Brain pericyte (primary cell): ENCODE results near the gene SIL1.

ENCODE experiments used
- DNase-seq: peaks from one replicate; pipeline ENCODE4 v3.0.0-alpha.2; 2012; ENCODE audit warnings: low read depth, low spot score

The SIL1 gene

DNA sequence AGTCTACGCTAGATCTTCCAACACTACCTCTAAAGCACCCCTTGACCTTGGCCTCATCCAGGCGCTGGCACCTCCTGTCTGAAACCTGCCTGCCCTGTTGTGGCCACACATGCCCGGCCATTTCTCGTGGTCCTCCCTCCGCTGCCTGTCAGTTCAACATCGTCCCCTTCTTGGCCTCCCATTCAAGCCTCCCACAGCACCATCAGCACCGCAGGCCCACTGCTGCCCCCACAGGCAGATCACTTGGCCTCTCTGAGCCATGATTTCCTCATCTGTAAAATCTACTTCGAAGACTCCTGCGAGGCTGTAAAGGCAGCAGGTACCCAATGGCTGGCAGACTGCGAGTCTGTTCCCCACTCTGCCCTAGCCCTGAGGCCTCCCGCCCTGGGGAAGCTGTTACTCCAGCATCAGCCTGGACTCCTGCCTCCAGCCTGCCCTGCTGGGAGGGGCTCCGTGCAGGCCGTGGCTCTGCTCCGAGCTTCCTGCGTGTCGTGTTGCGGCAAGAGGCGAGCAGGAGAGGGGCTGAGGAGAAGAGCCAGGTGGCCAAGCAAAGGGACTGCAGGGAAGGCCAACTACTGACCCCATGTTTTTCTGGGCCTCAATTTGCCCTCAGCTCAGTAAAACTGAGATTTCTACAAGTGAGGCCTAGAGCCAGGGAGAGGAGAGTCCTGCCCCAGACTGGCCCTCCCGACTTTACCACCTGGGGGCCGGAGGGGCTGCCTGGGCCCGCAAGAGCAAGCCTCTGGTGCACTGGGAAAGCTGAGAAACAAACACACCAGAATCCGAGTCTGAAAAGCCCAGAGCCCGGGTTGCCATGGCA, 252.5 kb downstream of the SIL1 start:
- DNase-seq: no peak

DNA sequence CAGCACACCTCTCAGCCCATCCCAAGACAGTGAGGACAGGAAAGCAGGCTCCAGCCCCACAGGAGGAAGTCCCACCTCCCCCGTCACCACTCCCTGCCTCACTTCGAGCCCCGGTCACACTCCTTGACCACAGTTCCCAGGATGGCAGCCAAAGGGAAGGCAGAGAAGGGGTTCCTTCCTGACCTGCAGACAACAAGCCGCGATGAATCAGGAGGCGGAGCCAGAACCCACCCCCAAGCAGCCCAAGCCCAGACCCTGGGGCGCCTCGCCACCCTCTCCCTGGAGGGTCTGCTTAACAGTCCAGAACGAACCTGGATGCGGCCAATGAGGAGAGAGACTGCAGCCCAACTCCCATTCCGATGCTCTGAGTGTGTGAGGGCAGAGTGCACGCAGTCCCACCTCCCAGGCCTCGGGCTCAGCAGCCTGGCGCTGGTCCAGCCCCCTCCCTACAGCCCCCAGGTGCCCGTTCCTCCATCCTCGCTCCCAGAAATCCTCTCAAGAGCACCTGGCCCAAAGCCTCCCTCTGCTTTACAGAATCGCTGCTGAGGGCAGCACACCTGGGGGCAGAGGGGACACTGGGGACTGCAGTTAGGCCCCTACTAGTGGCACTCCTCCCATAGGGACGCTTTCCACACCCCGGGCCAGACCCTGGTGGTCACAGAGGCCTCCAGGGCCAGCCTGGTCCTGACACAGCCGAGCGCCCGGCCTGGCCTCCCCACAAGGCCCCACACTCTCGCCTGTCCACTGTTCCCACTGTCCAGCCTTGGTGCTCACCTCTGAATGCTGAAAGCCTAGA, 253.4 kb downstream of the SIL1 start:
- no peak for DNase-seq

DNA sequence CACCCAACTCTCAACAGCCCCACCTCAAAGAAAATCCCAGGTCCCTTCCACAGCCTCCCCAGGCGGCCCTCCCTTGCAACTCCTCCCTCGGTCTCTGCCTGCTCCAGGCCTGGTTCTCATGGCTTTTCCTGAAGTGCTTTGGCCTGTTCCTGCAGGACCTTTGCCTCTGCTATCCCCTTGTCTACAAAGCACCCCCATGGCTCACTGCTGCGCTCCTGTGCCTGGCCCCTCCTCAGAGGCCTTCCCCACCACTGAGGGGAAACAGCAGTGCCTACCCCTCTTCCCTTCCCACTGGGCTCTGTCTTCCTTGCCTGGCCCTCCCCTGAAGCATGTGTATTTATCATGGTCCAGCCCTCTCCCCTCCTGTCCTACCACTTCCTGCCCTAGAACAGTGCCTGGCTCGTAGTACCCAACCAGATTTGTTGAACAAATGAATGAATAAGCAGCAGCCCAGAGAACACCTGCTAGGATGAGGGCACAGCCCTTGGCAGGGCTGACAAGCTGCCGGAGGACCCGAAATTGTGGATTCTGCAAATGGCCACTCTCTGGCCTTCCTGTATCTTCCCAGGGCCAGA, 254.5 kb downstream of the SIL1 start:
- no peak for DNase-seq

DNA sequence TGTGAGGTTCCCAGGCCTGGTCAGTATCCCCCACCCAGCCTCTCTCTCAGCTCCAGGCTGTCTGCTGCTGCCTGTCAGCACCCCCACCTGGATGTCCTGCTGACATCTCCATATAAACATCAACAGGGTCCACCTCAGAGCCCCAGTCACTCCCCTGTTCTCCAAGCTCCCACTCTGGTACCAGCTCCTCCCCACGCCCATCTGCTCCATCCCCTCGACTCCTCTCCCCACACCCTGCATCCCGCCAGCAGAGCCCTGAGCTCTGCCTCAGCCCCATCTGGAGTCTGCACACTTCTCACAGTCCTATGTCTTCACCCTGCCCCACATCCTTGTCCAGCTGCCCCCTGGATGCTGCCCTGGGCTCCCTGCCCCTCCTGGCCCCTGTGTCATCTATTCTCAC, 255.3 kb downstream of the SIL1 start:
- no peak for DNase-seq

DNA sequence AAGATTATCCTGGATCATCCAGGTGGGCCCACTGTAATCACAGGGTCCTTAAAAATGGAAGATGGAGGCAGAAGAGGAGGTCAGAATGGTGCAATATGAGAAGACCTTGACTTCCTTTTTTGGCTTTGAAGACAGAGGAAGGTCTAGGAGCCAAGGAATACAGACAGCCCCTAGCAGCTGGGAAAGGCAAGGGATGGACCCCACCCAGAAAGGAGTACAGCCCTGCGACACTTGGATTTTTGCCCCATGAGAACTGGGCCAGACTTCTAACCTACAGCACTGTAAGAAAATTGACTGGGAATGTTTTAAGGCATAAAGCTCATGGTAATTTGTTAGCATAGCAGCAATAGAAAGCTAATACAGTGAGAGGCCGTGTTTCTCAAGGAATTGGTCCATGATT, 256.1 kb downstream of the SIL1 start:
- DNase-seq: no peak

DNA sequence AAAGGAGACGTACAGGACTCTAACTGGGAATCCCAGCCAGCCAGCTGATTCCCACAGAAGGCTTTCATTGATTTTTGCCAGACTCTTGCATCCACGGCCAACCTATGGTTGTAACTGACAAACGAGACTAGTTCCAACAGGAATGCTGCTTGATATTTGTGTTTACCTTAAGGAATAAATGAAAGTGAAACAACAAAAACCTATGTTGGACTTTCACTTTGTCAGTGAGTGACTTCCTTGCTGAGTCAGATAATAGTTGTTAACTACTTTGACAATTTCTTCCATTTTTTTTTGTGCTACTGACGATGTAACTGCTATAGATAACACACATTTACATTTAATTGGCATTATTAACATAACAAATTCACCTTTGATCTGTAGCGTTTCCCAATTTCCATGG, 259.6 kb downstream of the SIL1 start:
- no peak for DNase-seq

DNA sequence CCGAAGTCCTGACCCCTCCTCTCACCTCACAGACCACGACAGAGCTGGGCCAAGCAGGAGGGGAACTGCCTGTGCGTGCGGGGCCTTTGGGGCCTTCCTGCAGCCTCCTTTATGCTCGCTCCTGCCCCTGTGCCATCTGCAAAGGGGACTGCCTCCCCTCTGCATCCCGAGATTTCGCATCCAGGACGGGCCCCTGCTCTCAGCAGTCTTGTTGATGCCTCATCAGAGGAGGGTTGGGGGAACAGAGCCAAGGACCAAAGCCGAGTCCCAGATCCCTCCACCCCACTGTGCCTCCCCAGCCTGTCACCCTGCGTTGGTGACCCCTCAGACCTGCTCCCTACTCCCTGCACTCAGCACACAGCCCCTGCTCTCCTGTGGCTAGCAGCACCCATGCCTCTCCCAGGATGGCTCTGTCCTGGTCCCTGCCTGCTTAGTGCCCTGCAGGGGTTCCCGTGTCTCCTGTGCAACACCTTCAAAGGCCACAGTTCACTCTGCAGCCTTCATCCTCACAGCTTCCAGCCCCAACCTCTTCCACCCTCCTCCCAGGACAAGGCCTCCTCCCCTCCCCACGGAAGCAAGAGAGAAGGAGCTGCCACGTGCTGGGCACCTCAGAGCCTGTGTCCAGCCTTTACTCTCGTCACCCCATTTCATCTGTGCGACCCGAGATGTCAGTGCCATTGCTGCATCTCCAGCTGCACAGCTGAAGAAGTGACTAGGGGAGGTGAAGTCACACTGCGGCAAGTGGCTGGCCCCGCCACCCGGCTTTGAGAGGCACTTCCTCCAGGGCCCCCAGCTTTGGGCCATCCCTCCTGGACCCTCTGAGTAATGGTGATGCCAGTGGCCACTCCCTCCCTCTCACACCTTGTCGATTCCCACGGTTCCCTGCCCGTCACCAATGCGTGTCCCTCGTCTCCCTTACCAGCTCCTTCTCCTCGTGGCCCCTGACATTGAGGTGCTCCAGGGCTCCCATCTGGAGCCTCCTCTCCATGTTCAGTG, 260.5 kb downstream of the SIL1 start:
- no peak for DNase-seq

DNA sequence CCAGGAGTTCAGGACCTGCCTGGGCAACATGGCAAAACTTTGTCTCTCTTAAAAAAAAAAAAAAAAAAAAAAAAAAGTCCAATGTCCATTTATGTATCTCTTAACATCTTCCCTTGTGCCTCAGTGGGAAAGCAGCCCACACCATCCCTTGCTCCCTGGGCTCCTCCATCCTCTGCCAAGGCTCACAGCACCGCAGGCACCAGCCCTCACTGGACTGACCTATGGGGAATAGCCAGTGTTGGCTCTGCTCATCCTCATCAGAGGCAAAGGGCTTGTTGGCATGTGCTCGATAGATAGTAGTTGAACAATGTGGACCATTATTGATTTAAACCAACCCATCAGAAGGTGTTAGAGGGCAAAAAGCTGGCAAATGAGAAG, 261.2 kb downstream of the SIL1 start:
- DNase-seq: no peak

DNA sequence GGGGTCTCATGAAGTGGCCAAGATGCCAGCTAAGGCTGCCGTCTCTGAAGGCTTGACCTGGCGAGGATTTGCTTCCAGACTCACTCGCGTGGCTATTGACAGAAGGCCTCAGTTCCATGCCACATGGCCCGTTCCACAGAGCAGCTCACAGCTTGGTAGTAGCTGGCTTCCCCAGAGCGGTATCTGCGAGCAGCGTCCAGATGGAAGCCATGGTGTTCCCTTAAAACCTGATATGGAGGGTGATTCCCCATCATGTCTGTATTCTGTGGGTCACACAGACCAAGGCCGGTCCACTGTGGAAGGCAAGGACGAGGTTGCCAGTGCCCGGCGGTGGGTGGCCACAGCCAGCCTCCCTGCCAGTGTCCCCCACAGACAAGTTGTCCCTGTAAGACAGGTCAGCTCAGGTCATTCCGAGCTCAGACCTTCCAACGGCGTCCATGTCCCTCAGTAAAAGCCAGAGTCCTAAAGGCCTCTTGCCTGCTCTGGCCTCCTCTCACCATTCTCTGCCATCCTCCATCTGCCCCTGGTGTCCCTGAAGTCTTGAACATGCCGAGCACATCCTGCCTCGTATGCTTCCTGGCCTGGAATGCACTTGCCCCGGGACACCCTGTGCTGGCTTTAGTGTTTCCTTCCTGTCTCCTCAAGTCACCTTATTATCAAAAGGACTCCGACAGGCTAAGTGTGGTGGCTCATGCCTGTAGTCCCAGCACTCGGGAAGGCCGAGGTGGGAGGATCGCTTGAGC, 261.8 kb downstream of the SIL1 start:
- DNase-seq: no peak

DNA sequence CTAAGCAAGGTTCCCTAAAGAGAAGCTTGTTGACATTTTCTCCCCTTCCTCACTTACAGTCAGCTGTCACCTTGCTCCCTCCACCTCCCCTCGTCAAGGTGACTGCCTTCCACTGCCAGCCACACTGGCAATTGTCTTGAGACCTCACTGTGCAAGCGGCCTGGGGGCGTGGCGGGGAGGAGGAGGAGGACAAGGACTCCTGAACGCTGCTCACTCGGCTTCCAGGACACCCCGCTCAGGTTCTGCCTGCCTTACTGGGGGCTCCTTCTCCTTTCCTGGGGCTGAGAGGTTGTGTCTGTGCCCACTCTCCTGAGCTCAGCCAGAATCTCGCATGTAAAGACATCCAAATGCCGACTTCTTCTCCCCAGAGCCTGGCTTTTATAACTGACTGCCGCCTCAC, 262.7 kb downstream of the SIL1 start:
- DNase-seq: no peak

DNA sequence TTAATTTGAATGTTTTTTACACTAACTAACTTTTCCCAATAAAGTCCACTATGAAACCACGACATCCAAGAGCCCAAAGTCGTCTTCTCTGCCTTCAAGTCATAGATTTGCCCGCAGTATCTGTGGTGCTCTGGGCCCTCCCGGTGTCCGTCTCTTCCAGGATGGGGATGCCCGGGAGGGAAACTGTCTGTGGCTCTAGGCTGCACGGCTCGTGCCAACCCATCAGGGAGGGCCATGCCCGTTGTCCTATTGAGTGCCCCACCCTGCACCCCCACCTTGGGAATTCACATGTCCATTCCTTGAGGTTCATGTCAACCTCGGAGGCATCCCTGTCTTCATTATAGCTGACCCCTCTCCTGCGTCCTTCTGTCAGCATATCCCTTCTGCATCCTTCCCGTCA, 263.2 kb downstream of the SIL1 start:
- no peak for DNase-seq

DNA sequence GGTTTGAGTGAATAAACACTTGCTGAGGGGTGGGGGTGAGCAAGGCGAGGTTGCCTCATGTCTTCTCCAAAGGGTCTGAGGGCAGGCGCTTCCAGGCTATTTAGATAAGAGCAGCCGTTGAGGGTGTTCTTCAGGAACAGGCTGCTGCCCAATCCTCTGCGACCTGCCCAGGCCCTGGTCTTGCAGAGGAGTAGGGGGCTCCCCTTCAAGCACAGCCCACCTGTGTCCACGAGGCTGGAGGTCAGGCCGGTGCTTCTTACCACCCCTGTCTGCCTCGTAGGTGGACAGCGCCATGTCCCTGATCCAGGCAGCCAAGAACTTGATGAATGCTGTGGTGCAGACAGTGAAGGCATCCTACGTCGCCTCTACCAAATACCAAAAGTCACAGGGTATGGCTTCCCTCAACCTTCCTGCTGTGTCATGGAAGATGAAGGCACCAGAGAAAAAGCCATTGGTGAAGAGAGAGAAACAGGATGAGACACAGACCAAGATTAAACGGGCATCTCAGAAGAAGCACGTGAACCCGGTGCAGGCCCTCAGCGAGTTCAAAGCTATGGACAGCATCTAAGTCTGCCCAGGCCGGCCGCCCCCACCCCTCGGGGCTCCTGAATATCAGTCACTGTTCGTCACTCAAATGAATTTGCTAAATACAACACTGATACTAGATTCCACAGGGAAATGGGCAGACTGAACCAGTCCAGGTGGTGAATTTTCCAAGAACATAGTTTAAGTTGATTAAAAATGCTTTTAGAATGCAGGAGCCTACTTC, 264.5 kb downstream of the SIL1 start:
- DNase-seq: no peak

DNA sequence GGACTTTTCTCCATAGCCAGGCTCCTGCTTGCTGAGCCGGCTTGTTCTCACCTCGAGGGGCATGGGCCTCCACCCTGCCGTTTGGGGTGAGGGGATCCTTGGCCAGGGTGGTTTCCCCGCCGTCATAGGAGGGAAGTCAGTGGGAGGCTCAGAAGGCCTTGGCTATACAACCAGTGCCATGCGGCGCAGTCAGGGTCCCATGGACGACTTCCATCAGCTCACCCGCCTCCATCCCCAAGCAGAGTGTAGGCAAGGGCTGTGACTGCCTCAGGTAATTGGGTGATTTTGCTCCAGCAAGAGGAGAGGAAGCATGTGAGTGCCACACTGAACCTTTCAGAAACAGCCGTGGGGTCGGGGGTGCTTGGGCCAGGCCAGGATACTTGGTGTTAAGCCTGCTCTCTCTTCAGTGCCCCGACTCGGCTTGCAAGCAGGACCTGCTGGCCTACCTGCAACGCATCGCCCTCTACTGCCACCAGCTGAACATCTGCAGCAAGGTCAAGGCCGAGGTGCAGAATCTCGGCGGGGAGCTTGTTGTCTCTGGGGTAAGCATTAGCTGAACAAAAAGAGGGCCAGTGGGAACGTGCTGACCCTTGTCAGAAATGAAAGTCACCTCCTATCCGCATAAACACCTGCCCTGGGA, 265.9 kb downstream of the SIL1 start:
- no peak for DNase-seq

DNA sequence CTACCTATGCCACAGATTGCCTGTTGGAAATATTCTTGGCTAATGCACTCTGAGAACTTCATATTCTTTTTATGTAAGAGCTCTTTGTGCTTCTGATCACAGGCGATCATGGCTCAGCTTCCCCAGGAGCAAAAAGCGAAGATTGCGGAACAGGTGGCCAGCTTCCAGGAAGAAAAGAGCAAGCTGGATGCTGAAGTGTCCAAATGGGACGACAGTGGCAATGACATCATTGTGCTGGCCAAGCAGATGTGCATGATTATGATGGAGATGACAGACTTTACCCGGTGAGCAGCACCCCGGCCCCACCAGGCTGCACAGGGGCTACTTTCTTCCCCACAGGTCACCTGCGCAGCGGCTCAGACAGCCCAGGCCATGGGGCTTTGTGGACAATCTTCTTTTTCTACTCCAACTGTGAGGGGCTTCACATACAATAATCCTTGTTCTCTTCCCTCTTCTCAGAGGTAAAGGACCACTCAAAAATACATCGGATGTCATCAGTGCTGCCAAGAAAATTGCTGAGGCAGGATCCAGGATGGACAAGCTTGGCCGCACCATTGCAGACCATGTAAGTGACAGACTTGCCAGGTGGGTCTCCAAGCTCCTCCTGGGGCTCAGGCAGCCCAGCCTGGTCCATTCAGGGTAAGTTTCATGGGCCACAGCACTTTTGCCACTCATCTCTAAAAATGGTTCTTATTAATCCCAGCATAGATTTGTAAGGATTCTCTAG, 267.6 kb downstream of the SIL1 start:
- DNase-seq: no peak

DNA sequence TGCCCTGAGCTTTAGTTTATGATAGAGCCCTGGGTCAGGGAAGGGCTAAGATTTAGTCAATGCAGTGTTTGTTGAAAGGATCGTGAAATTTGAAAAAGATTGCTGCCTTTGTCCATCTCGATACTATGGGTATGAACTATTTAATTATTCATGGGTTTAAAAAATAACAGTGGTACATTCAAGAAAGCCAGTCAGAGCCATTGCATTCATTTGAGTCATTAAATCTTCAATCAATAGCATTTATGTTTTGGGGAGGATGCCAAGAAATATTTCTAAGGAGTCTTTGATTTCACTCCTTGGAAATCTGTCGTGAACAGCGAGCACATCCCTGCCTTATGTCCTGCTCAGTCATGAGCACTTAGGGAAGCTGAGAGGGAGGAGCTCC, 268.6 kb downstream of the SIL1 start:
- DNase-seq: no peak

DNA sequence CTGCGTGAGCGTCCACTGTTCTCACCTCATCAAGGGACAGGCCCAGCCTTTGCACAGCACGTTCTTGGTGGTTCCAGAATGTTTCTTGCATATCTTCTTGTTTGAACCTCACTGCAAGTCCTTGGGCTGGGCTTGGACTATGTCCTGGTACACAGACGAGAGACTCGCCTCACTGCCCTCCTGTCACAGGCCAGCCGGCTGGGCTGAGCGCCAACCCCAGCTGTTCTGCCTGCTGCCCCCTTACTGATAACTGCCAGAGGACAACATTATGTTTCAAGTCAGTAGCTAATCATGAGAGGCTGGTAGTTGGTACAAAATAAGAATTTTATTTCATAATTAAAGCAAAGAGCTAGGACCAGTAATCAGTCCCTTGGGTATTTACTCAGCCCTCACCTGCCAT, 270.2 kb downstream of the SIL1 start:
- no peak for DNase-seq

DNA sequence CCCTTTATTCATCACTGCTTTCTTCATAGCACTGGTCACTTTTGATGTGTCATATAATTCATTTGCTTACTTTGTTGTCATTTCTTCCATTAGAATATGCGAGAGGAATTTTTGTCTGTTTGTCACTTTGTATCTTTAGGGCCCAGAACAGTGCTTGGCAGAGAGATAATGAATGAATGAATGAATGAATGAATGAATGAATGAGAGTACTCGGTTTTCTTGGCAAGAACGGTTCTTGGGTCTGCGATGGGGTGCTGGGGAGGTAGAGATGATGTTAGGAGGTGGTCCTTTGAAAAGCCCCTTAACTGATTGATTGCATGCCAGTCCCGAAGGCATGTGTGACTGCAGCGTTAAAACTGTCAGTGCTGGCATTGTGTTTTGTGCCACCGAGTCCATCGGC, 270.6 kb downstream of the SIL1 start:
- DNase-seq: no peak

DNA sequence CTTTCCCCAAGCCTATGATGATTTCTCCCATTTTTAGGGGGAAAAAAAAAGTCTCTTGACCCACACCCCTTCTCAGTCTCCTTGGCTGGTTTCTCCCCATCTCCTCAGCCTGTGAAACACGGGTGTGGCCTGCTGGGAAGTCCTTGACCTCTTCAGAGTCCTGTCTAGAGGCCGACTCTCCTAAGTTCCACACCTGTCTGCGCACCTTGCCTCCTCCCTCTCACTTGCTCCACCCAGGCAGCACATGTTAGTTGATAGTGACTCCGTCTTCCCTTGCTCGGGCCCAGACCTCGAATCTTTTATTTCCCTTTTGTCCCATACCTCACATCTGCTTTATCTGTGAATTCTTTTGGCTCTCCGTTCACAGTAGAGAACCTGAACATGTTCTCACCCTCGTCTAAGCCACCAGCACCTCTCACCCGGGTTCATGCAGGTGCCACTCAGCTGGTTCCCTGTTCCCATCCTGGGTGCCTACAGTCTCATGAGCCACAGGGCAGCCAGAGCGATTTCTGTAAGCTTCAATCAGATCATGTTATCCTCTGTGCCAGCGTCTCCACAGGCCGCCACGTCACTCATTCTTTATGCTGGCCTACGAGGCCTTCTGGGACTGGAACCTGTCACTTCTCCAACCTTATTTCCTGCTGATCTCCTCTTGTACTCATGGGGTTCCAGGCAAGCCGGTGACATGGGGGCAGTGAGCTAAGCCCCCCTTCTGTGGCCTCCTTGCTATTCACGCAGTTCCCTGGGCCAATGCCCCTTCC, 271.3 kb downstream of the SIL1 start:
- no peak for DNase-seq
